Measurements from ENCODE around the gene INAVA.

Gene INAVA

DNA sequence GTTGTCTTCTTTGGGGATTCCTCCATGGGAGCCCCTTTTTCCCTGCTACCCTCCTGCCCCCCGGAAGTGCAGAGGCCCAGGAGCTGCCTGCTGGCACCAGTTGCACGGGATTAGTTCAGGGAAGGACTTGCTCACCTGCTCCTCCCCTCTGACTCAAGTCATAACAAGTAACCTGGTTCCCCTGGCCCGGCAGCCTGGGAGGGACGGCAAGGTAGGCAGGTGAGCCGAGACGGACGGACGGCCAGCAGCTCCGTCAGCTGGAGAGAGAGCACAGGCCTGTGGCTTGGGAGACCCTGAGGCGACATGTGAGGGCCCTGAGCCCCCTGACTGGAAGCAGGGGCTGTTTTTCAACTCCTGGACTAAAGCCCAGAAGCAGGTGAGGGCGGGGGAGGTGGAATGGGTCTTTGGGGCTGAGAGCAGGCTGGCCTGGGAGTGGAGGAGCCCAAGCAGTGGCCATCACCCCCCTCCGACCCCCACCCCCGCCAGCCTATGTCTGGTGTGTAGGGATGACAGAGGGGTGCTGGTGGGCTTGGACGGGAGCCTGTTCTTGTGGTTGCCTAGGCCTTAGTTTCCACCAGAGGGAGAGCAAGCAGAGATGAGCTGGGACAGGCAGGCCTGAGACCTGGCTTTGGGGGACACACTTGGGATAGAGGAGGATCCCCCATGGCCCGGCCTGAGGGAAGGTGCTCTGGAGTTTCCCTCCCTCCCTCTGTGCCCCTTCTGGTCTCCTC lies at the start of gene INAVA:
INAVA (plus strand) TSS at position 189 of the 731 bp plus-strand sequence. CDS start 3,501 bp downstream, outside the sequence.
- no peak for DNase-seq (ENCODE audit: low spot score)

DNA sequence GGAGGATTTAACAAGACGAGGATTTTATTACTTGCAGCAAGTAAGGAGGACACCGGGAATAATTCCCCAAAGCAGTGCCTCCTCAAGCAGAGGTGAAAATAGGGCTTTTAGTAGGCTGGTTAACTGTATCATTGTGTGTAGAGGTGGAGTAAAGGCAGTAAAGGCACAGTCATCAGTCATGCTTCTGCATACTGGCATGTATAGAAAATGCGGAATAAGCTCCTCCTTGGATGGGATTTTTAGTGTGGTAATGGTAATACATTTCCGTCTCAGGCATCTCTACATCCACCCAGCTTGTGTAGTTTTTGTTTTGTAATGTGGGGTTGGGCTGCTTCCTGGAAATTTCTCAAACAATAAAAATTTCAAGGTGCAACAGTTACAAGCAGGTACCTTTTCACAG lies 49.3 kb upstream of the INAVA start:
- no peak for DNase-seq (ENCODE audit: low spot score)

- DNase-seq (ENCODE audit: low spot score) = no peak
These were observed 48.3 kb upstream of the INAVA start for GRCh38 chr1:200846398-200846797.

GRCh38 chr1:200849430-200849829 lies 45.3 kb upstream of the INAVA start:
- DNase-seq (ENCODE audit: low spot score) = no peak

DNA sequence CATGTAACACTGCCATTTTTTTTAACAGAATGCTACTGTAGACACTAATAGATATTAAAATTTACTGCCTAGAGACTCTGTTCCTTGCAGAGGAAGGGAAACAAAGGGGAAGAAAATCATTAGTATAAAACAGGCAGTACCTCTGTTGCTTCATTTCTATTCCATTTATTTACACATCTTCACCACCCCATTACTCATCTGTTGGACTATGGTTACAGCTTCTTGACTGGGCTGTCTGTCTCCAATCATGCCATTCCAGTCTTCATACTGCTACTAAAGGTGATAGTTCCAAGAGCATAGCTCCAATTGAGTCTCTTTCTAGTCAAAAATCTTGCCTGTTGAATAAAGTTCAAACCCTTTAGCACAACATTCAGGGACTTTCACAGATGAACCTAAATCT lies 44.1 kb upstream of the INAVA start:
- DNase-seq (ENCODE audit: low spot score) = no peak

- no peak for DNase-seq (ENCODE audit: low spot score)
These were observed 37.9 kb upstream of the INAVA start for GRCh38 chr1:200856716-200857357.

- no peak for DNase-seq (ENCODE audit: low spot score)
These were observed 36.9 kb upstream of the INAVA start for GRCh38 chr1:200857804-200858203.

DNA sequence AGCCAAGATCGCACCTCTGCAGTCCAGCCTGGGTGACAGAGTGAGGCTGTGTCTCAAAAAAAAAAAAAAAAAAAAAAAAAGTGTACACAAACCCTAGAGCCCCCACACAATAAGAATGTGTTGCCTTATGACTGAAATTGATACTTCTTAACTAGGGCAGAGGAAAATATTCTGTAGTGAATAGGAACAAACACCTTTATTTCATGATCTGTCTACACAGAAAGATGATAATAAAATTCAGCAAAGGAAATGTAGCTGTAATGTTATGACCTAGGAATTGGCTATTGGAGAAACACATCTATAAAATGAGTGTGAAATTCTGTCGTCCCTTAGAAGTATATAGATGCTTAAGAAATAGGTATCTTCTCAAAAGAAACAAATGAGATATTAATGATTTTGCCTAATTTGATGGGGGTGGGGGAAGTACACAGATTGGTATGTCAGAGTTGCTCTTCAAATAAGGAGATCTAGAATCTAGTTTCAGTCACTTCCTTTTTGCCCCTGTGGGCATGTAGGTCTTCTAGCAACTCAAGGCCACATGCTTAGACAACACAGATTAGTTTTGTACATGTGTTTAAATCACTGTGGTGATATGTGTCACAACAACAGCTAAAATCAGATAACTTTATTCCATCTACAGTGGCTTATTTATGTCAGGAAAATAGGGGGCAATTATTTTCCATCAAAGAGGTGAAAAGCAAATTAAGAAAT lies 32.6 kb upstream of the INAVA start:
- no peak for DNase-seq (ENCODE audit: low spot score)

GRCh38 chr1:200862713-200863415 lies 31.8 kb upstream of the INAVA start:
- no peak for DNase-seq (ENCODE audit: low spot score)

- no peak for DNase-seq (ENCODE audit: low spot score)
These were observed 28.6 kb upstream of the INAVA start for GRCh38 chr1:200866116-200866515.

DNA sequence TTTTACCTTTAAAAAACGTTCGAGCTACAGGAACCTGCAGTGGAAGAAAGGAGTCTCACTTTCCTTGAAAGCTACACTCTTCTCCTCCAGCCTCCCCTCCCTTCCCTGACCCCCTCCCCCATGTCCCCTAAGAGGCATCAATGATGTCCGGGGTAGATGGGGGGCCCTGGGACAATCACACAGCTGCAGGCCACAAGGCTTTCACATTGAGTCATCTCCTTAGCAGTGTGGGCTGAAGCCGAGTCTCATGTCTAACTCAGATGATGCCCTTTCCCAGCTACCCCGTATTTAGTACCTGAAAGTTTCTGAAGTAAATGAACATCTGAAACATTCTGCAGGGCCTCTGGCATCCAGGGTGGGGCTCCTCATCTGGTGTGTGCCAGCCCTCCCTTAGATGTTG lies 28.2 kb upstream of the INAVA start:
- no peak for DNase-seq (ENCODE audit: low spot score)

- no peak for DNase-seq (ENCODE audit: low spot score)
These were observed 27.5 kb upstream of the INAVA start for GRCh38 chr1:200867018-200867811.

- DNase-seq (ENCODE audit: low spot score) = no peak
These were observed 25.3 kb upstream of the INAVA start for GRCh38 chr1:200869376-200869752.

DNA sequence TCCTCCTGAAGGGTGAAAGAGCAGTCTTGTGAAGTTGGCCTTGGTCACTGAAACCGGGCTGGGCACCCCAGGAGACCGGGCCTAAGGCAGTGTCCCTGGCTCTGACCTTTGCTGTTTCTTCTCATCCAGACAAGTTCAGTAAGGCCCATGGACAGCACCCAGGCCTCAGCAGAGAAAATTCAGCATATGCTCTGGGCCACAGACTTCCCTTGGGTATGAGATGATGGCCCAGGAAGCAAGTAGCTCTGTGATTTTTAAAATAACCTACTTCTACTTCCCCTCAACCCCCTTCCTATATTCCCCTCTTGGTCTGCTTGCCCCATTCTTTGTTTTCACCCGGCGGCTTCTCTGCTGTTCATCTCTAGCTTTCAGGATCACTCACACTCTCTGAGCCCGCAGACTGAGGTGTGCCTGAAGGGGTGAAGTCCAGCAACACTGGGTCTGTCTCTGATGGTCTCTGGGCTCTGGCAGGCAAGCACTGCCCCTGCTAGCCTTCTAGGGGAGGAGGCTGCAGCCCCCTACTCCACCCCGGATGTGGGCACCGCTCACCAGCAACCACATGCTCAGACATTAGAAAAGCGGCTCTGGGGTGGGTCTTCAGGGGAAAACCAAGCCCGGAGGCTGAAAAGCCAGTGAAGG lies 24.8 kb upstream of the INAVA start:
- DNase-seq (ENCODE audit: low spot score) = no peak

- no peak for DNase-seq (ENCODE audit: low spot score)
These were observed 22.1 kb upstream of the INAVA start, which contains the start of gene GPR25 for GRCh38 chr1:200872446-200873115. Gene GPR25 (plus strand): TSS chr1:200872981. CDS start chr1:200873038, 57 bp downstream.

GRCh38 chr1:200873116-200873670 lies 21.5 kb upstream of the INAVA start:
- no peak for DNase-seq (ENCODE audit: low spot score)

GRCh38 chr1:200873671-200874397 lies 20.9 kb upstream of the INAVA start:
- no peak for DNase-seq (ENCODE audit: low spot score)

GRCh38 chr1:200874694-200875093 lies 20.0 kb upstream of the INAVA start:
- DNase-seq (ENCODE audit: low spot score) = no peak

DNA sequence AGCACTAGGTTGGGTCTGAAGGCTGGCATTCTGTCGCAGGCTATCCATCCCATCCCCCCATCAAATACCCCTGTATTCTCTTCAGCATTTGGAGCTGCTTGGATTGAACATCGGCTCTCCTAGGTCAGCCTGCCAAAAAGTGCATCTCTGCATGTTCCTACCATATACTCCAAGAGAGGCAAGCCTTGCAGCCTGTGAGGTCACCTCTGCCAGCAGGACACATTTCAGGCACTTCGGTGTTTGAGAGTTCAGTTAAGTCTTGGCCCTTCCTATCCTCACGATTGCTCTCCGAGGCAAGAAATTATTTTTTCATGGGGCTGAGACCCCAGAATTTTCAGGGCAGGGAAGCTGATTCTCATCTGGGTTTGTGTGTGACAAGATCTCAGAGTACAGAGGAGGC lies 19.3 kb upstream of the INAVA start:
- no peak for DNase-seq (ENCODE audit: low spot score)

DNA sequence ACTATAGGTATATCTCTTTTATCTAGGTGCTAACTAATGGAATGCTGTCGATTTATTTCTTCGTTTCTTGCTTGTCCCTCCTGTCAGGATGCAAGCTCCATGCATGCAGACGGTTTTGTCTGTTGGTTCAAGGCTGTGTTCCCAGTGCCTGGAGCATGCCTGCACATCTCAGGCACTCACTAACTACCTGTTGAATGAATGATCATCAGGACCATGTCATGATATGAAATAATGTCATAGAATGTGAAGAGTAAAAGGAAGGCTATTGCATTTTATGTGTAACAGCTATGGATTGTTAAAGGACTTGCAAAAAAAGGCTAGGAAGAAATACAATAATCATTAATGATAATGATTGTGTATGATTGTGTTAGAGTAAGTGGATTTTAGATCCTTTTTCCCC lies 17.7 kb upstream of the INAVA start:
- DNase-seq (ENCODE audit: low spot score) = no peak
